Activated naive CD8-positive, alpha-beta T cell treated with anti-CD3 and anti-CD28 coated beads, Interleukin-2, amount 50 U/mL, for 24 hours (primary cell): Measurements from ENCODE around the gene PDE2A.

ENCODE experiments used
- ATAC-seq: fragments of 150-1000 bp; cut with Tn5 transposase; one replicate; pipeline ENCODE4 v1.10.0; 2021
- DNase-seq: peaks from one replicate; pipeline ENCODE4 v3.0.0; 2021
- H3K27ac Mint-ChIP-seq: one replicate; pipeline ENCODE4 v1.8.0; 2021; ENCODE audit warnings: mild to moderate bottlenecking, mixed read lengths
- H3K27me3 Mint-ChIP-seq: one replicate; pipeline ENCODE4 v1.8.0; 2021; ENCODE audit warnings: mixed read lengths
- H3K36me3 Mint-ChIP-seq: one replicate; pipeline ENCODE4 v1.8.0; 2021; ENCODE audit warnings: low read depth, mixed read lengths
- H3K4me1 Mint-ChIP-seq: one replicate; pipeline ENCODE4 v1.8.0; 2021; ENCODE audit warnings: mixed read lengths
- H3K4me3 Mint-ChIP-seq: one replicate; pipeline ENCODE4 v1.8.0; 2021; ENCODE audit warnings: mild to moderate bottlenecking, moderate library complexity, mixed read lengths
- H3K9me3 Mint-ChIP-seq: one replicate; pipeline ENCODE4 v1.8.0; 2021; ENCODE audit warnings: mixed read lengths

The PDE2A gene

DNA sequence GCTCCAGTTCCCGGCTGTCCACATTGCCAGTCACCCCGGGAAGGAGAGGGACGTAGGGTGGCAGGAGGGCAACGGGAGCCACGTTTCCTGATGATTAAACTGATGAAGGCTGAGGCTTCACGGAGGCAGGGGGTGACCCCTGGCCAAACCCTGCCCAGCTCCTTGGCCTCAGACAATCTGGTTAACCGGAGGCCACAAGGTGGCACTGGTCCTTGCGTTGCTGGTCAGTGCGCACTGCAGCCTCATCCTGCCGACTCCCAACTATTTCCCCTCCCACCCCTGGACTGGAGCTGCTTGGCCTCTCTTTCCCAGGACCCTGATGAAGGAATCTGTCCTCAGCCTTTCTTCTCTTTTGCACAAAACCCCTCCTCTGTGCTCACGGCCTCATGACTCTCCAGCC is 75.3 kb downstream of the PDE2A start:
- Mint-ChIP-seq H3K27me3 (peaks cover 7% of the 10 kb centered on the region), H3K36me3 (no peaks in the 10 kb centered on the region), H3K9me3 (no peaks in the 10 kb centered on the region), H3K4me1 (no peaks in the 10 kb centered on the region), H3K4me3 (no peak overlapping the region), H3K27ac (no peak overlapping the region)
- ATAC-seq (no peak), DNase-seq (no peak)

DNA sequence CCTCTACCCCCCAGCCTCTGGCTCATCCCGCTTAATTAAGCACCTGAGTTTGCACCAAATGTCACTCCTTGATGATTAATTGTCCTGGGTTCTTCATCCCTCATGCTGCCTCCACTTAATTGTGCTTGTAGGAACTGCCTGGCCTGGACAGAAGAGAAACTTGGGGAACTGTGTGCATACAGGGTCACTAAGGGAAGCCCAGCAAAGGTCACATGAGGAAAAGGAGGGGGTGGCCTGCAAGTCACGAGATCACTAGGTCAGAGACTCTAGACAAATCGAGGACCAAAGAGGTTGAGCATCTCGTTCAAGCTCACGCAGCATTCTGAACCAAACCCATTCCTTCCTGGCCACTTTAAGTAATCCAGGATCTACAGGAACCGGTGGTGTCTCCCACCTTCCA is 75.8 kb downstream of the PDE2A start:
- H3K36me3 Mint-ChIP-seq, result no peaks in the 10 kb centered on the region
- no peaks in the 10 kb centered on the region for H3K9me3 Mint-ChIP-seq
- no peaks in the 10 kb centered on the region for H3K4me1 Mint-ChIP-seq
- ATAC-seq (no peak), DNase-seq (no peak)
- H3K27me3 Mint-ChIP-seq, result peaks cover 5% of the 10 kb centered on the region
- no peak overlapping the region for H3K27ac Mint-ChIP-seq
- no peak overlapping the region for H3K4me3 Mint-ChIP-seq

DNA sequence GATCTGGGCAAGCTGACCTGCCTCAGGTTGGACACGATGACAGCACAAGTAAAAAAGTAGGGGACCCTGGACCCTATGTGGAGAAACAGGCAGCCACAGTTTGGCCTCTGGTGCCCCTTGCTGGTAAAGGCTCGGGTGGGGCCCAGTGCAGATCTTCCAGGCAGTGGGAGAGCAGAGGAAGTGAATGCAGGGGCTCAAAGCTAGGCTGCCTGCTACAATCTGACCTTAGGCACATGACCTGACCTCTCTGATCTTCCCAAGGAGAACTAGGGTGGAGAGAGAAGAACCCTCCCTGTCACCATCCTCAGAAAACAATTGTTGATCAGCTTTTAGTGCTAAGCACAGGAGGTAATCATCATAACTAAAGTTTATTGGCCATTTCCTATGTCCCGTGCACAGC is 76.5 kb downstream of the PDE2A start:
- ATAC-seq (no peak), DNase-seq (no peak)
- H3K4me3 Mint-ChIP-seq, result no peak overlapping the region
- no peaks in the 10 kb centered on the region for H3K9me3 Mint-ChIP-seq
- no peaks in the 10 kb centered on the region for H3K36me3 Mint-ChIP-seq
- H3K27me3 Mint-ChIP-seq, result peaks cover 8% of the 10 kb centered on the region
- no peak overlapping the region for H3K27ac Mint-ChIP-seq
- peaks cover 5% of the 10 kb centered on the region for H3K4me1 Mint-ChIP-seq

DNA sequence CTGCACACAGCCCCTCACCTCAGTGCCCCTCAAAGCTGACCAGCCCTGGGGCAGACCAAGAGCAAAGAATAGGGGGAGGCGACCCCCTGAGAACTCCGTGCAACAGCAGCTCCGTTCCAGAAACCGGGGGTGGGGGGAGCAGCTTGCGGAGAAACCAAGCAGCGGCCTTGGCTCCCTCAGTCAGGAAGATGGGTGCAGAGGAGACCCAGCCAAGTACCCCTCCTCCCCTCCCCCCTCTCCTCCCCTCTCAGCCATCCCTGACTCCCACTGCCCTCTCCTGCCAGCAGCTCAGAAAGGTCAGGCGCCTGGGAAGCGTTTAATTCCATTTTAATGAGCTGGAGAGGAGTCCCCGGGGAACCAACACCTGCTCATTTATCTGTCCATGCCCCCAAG is 78.9 kb downstream of the PDE2A start:
- Mint-ChIP-seq H3K27ac (no peak overlapping the region), H3K27me3 (peaks cover 24% of the 10 kb centered on the region), H3K9me3 (no peaks in the 10 kb centered on the region), H3K4me1 (peaks cover 23% of the 10 kb centered on the region), H3K36me3 (no peaks in the 10 kb centered on the region), H3K4me3 (no peak overlapping the region)
- DNase-seq (no peak), ATAC-seq (no peak)

DNA sequence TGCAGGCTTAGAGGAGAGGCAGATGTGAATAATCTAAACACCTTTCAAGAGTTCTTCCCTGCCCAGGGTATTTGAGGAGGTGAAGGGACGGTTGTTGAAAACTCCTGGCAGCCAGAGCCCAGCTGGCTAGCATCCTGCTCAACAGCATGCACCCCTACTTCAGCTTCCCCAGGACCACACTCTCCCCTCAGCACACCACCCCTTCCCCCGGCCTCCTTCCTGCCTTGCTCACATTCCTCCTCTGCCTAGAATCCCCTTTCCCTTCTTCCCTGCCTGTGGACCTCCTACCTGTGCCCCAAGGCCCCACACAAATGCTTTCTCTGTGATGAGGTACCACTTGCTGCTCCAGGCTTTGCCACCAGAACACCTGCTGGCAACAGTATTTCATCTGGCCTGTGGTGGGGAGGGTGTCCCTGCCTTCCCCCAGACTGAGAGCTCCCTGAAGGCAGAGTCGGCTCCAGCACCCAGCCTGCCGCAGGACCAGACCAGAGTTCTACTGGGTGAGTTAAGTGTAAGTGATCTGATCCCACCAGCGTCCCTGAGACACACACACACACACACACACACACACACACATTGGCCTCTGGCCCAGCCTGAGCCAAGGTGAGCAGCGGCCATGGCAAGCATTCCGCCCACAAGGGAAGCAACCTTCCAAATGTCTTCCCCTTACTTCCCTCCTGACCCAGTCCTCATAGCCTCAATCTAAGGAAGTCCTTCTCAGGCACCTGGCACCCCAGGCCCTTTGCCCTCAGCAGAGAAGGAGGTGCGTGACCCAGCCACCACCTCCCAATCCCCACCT is 79.5 kb downstream of the PDE2A start:
- Mint-ChIP-seq H3K4me3 (no peak overlapping the region), H3K4me1 (peaks cover 26% of the 10 kb centered on the region), H3K27ac (no peak overlapping the region), H3K36me3 (no peaks in the 10 kb centered on the region), H3K9me3 (no peaks in the 10 kb centered on the region), H3K27me3 (peaks cover 27% of the 10 kb centered on the region)
- ATAC-seq (no peak), DNase-seq (no peak)

DNA sequence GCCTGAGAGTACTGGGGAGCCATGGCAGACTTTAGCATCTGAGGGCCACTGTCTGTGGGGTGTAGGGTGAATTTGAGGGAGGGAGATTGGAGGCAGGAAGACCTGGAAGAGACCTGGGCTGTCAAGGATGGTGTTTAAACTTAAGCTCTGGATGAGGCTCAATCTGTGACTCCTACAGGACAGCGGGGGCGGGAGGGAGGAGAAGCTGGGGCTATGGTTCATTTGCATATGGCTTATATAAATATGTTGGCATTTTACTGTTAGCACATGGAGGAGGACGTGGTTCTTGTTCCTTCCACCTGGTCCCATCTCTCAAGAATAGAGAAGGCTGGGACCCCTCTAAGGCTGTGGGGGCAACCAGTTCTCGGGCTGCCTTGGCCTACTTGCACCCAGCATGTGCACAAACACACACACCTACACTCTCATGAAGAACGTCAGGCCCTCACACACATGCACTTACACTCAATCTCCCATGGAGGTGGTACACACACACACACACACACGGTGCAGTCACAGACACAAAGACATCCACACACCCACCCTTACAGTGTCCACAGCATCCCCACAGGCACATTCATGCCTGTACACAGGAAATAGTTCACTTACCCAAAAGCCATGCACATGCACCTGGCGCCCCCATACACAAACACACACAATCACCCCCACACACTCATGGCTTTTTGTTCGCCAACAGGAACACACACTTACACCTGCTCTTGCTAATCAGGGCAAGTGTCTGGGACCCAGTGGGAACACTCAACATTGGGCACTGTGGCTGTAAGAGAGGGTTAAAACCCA is 81.3 kb downstream of the PDE2A start:
- H3K27ac Mint-ChIP-seq, result peak overlapping the region; percentile 18
- H3K36me3 Mint-ChIP-seq, result no peaks in the 10 kb centered on the region
- no peak for DNase-seq
- no peaks in the 10 kb centered on the region for H3K9me3 Mint-ChIP-seq
- no peak for ATAC-seq
- no peak overlapping the region for H3K4me3 Mint-ChIP-seq
- peaks cover 39% of the 10 kb centered on the region for H3K27me3 Mint-ChIP-seq
- peaks cover 31% of the 10 kb centered on the region for H3K4me1 Mint-ChIP-seq

DNA sequence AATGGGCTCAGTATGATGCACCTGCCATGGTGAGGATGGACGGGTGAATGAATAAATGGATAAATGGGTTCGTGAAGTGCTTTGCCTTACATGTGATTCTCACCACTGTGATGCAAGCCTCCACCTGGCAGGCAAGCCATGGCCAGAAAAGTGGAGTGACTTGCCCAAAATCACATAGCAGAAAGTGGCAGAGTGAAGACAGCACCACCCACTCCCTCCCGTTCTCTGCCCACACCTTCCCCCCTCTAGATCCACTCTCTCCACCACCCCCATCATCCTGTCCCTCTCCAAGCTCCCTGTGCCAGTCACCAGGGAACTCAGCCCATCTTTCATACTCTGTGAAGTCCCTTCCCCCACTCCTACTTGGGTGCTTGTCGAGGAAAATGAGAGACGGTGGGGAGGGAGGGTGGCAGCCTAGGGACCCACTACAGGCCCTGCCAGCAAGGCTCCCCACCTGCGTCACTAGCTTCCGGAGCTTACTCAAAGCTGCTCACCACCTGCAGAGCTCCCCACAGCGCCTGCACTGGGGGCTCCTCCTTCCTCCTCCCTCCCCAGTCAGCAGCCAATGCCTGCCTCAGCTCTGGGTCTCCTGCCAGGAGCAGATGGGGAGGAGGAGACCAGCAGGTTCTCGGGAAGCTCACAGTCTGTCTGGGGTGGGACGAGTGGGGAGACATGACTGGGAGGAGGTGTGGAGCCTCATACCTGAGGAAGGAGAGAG is 82.3 kb downstream of the PDE2A start:
- no peak overlapping the region for H3K27ac Mint-ChIP-seq
- peak; percentile 55 for DNase-seq

DNA sequence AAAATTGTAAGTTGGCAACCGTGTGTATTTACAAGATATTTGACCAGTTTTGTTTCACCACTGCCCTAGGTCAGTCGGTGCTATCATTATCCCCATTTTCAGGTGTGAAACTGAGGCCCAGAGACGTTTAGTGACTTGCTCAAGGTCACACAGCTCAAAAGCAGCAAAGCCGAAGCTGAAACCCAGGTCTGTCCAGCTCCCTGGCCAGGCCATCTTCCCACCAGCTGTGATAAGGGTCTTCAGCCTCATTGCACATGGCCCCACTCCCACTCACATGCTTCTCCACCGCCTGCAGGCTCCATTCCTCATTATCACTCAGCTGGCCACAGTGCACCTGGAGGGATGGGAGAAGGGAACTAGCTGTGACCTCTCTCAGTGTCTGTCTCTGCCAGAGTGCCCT is 83.2 kb downstream of the PDE2A start:
- peaks cover 31% of the 10 kb centered on the region for H3K4me1 Mint-ChIP-seq
- H3K27me3 Mint-ChIP-seq, result peaks cover 48% of the 10 kb centered on the region
- ATAC-seq (no peak), DNase-seq (no peak)
- H3K9me3 Mint-ChIP-seq, result no peaks in the 10 kb centered on the region
- H3K36me3 Mint-ChIP-seq, result no peaks in the 10 kb centered on the region
- H3K27ac Mint-ChIP-seq, result no peak overlapping the region
- no peak overlapping the region for H3K4me3 Mint-ChIP-seq

More for the DNA sequence above, 82.3 kb downstream of the PDE2A start:
- H3K4me1 Mint-ChIP-seq, result peaks cover 31% of the 10 kb centered on the region
- H3K9me3 Mint-ChIP-seq, result no peaks in the 10 kb centered on the region
- H3K27me3 Mint-ChIP-seq, result peaks cover 45% of the 10 kb centered on the region
- no peak overlapping the region for H3K4me3 Mint-ChIP-seq
- H3K36me3 Mint-ChIP-seq, result no peaks in the 10 kb centered on the region
- peak; percentile 77 for ATAC-seq

DNA sequence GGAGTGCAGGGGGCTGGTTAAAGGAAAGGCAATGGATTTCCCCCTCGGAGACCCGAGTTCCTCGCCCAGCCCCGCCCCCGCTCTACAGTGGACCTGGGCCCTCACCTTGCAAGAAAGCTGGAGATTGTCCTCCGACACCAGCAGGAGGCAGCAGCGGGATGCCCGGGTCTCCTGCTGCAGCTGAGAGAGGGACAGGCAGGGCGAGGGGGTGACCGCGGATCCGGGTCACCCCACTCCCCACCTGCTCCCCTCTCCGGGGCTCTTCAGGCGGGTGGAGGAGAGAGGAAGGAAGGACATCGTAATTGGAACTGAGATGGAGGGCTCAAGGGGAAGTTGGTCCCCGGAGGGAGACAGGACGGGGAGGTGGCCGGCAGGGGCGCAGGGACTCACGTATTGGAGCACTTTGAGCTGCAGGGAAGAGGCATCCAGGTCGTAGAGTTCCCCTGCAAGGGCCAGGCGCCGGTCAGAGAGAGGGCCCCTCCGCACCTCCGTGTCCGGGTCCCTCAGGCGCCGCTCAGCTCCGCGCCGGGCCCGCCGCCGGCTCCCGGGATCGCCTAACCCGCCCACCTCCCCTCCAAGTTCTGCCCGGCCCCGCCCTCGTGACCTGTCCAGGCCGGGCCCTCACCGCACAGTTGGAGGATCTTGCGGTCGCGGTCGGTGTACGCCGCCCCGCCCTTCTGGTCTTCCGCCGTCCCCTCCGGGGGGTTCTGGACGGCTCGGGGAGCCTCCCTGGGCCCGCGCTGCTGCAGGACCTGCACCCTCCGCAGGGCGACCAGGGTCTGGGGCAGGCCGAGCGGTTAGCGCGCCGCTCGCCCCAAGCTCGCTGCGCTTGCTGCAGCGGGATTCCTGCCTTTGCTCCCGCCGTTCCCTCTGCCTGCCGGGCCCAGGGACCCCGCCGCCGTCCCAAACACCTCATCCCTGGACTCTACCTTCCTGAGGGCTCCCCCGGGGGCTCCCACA is 84.1 kb downstream of the PDE2A start:
- Mint-ChIP-seq H3K9me3 (no peaks in the 10 kb centered on the region), H3K36me3 (no peaks in the 10 kb centered on the region), H3K27me3 (peaks cover 53% of the 10 kb centered on the region), H3K4me1 (peaks cover 39% of the 10 kb centered on the region), H3K27ac (no peak overlapping the region), H3K4me3 (peak overlapping the region; percentile 43)
- ATAC-seq, result peak; percentile 16
- DNase-seq, result peak; percentile 59

DNA sequence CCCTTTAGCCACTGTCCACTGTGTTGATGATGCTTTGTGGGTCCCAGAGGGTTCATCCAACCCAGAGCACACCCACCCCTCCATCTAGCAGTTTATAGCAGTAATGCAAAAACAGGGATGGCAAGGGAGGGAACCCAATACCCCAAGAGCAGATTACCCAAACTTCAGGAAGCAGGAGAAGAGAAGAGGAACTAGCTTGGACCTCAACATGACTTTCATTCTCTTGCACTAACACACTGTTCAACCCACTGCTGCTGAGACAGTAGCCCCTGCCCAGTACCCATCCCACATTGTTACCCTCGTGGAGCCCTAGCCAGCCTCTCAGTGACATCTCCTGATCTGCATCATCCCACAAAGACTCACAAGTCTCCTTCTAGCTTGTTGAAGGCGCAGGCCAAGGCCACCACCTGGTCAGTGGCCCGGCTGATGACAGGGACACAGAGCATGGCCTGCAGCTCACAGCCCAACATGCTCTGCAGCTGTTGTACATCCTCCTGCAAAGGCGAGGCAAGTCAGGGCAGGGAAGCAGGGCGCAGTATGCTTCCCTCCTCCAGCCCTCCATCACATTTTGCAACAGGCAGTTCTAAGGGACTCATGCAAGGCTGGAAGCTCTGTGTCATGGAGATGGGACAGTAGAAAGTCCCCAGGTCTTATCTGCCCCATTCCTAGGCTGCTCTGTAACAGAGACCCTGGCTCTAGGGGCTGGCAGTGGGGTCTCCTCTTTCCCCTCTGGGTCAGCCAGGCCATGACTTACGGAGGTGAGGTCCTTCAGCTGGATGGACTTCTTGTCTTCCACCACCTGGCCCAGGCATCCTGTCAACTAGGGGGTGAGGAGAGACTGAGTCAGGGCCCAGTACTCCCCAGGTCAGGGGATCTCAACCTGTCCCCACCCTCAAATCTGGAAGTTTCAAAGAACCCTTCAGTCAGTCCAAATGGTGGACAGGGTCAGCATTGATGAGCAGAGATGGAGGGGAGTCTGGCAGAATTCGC is 85.5 kb downstream of the PDE2A start:
- Mint-ChIP-seq H3K27ac (no peak overlapping the region), H3K27me3 (peaks cover 55% of the 10 kb centered on the region), H3K4me1 (peaks cover 48% of the 10 kb centered on the region), H3K36me3 (no peaks in the 10 kb centered on the region), H3K9me3 (no peaks in the 10 kb centered on the region), H3K4me3 (no peak overlapping the region)
- DNase-seq (no peak), ATAC-seq (no peak)

DNA sequence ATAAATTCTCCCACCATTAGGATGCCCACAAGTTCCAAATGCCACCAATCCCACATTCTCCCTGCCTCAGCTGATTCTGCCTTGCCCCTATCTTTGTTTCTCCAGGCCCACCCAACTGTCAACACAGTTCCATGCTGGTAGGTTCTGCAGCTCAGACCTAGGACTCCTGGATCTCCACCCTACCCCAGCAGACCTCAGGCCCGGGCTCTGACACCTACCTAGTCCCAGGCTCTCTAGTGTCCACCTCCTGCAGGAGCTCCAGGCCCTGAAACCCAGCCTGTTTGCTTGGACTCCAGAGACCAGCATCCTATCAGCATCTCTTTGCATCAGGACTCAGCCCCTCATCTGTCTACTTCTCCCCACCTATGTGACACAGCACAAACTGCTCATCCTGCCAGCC is 86.5 kb downstream of the PDE2A start:
- peaks cover 53% of the 10 kb centered on the region for H3K27me3 Mint-ChIP-seq
- ATAC-seq (no peak), DNase-seq (no peak)
- peaks cover 44% of the 10 kb centered on the region for H3K4me1 Mint-ChIP-seq
- H3K4me3 Mint-ChIP-seq, result no peak overlapping the region
- H3K36me3 Mint-ChIP-seq, result no peaks in the 10 kb centered on the region
- no peak overlapping the region for H3K27ac Mint-ChIP-seq
- H3K9me3 Mint-ChIP-seq, result no peaks in the 10 kb centered on the region

DNA sequence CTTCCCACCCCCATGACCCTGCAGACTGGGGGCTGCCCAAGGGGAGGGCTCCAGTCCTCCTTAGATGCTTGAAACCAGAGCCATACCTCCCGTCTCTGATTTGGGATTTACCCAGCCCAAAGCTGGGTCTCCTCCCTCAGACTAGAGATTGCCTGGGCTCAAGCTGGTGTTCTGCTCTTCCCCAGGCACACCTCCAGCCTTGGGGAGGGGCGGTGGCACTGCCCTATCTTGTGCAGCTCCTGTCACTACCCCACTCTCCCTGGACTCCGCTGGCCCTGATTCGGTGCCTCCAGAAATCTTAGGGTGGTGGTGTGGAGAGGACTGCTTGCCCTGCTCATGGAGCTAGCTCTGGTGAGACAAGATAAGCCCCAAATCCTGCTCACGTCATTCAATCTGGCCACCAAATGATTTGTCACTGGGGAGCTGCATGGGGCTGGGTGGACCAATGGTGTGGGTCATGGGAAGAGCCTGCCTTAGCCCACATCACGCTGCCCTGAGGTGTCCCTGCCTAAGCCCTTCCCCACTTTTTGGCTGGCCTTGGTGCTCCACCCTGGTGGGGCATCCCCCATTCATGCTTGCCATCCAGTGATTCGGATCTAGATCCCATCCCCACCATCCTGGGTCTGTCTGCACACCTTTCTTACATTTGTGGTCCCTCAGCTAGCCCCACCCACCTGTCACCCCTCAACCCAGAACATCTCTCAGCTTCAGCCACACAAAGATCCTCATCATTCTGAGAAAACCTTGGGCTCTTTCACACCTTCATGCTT is 87.7 kb downstream of the PDE2A start:
- H3K27ac Mint-ChIP-seq, result no peak overlapping the region
- peaks cover 47% of the 10 kb centered on the region for H3K27me3 Mint-ChIP-seq
- peaks cover 32% of the 10 kb centered on the region for H3K4me1 Mint-ChIP-seq
- H3K36me3 Mint-ChIP-seq, result no peaks in the 10 kb centered on the region
- DNase-seq, result no peak
- no peak for ATAC-seq
- H3K9me3 Mint-ChIP-seq, result no peaks in the 10 kb centered on the region
- H3K4me3 Mint-ChIP-seq, result no peak overlapping the region
